ENCODE data around the gene ZSCAN21. TPM values are rescaled to one million over a fixed set of nuclear protein-coding genes. Genes with fewer than 3 reads are reported as not detected.

Gene ZSCAN21
- total RNA-seq, 1 donor from 2014 or later = 11.1 TPM

DNA sequence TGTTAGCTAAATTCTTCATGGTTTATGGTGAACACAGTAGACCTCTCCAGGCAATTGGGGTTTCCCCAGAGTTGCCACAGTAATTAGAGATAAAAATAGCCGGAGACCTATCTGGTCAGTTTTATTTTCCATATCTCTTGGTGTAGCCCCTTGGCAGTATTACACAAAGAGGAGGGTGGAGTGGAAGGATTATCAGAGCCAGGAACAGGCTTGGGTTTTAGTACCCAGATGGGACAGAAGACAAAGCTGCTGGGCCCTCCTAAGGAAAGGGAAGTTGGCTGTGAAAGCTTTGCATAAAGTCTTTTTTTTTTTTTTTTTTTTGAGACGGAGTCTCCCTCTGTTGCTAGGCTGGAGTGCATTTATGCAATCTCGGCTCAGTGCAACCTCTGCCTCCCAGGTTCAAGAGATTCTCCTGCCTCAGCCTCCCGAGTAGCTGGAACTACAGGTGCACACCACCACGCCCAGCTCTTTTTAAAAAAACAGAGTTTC lies 9.7 kb downstream of the ZSCAN21 start:
- FAIRE-seq (no peak), DNase-seq (ENCODE audit: low read depth) (no peak)
- Mint-ChIP-seq H3K4me1 (ENCODE audit: low read depth, unreplicated experiment) (no peaks in the 10 kb centered on the region), H3K4me3 (ENCODE audit: unreplicated experiment) (no peak overlapping the region), H3K27me3 (ENCODE audit: low read depth, unreplicated experiment) (no peaks in the 10 kb centered on the region), H3K9me3 (ENCODE audit: unreplicated experiment) (peaks cover 2% of the 10 kb centered on the region), H3K36me3 (ENCODE audit: low read depth, unreplicated experiment) (peaks cover 36% of the 10 kb centered on the region), H3K27ac (ENCODE audit: unreplicated experiment) (no peak overlapping the region)
- Histone ChIP-seq H2AFZ (ENCODE audit: low read depth, low read length) (no peak overlapping the region), H3K27ac (ENCODE audit: low read depth, low read length) (no peak overlapping the region), H3K9me3 (ENCODE audit: insufficient read depth, low read depth, low read length) (peaks cover 6% of the 10 kb centered on the region), H3K4me1 (ENCODE audit: insufficient read depth, low read length) (no peaks in the 10 kb centered on the region), H4K20me1 (ENCODE audit: insufficient read depth, low read length) (peaks cover 3% of the 10 kb centered on the region), H3K79me2 (ENCODE audit: insufficient read depth, low read length) (peaks cover 3% of the 10 kb centered on the region), H3K27me3 (ENCODE audit: insufficient read depth, low read length) (no peaks in the 10 kb centered on the region), H3K4me3 (ENCODE audit: insufficient read depth, low read depth, low read length) (no peak overlapping the region), H3K9ac (ENCODE audit: low read length) (no peak overlapping the region), H3K36me3 (ENCODE audit: insufficient read depth, low read length) (peaks cover 17% of the 10 kb centered on the region), H3K4me2 (ENCODE audit: low read length) (no peak overlapping the region)
- TF ChIP-seq EZH2 (IDR thresholded peaks at IDR 0.05; ENCODE audit: insufficient read depth, low read length) = no peak
- TF ChIP-seq, protein P1, sequence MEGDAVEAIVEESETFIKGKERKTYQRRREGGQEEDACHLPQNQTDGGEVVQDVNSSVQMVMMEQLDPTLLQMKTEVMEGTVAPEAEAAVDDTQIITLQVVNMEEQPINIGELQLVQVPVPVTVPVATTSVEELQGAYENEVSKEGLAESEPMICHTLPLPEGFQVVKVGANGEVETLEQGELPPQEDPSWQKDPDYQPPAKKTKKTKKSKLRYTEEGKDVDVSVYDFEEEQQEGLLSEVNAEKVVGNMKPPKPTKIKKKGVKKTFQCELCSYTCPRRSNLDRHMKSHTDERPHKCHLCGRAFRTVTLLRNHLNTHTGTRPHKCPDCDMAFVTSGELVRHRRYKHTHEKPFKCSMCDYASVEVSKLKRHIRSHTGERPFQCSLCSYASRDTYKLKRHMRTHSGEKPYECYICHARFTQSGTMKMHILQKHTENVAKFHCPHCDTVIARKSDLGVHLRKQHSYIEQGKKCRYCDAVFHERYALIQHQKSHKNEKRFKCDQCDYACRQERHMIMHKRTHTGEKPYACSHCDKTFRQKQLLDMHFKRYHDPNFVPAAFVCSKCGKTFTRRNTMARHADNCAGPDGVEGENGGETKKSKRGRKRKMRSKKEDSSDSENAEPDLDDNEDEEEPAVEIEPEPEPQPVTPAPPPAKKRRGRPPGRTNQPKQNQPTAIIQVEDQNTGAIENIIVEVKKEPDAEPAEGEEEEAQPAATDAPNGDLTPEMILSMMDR (IDR thresholded peaks at IDR 0.05; ENCODE audit: insufficient read depth, low read depth, low read length) = no peak

DNA sequence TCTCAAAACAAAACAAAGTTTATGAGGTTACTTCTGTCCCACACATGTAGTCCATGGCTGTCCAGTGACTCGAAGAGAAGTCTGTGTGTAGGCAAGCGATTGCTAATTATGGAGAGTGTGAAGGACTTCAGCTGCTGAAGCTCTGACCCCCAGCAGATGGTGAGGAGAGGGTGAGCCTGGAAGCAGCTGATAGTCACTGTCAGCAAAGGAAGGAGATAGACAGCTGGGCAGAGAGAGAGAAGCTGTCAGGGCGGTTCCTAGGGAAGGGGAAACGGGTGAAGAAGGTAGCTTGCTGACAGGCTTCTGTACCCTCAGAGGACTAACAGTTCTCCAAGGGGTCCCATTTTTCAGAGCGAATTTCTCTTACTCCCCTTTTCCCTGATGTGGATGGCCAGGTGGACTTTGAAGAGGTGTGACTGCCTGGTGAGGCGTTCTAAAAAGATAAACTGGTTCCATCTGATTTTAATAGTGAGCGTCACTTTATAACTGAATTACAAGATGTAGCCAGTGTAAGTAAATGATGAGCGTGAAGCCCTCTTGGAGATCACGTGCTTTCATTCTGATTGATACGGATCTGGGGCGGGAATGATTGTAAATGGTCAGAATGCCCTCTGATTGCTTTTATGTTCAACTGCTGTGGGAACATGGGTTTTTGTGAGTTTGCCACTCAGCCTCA lies 12.1 kb downstream of the ZSCAN21 start:
- no peak overlapping the region for H3K4me3 ChIP-seq (ENCODE audit: insufficient read depth, low read depth, low read length)
- no peaks in the 10 kb centered on the region for H3K27me3 Mint-ChIP-seq (ENCODE audit: low read depth, unreplicated experiment)
- H3K36me3 ChIP-seq (ENCODE audit: insufficient read depth, low read length) = peaks cover 28% of the 10 kb centered on the region
- no peak for TF ChIP-seq EZH2 (IDR thresholded peaks at IDR 0.05; ENCODE audit: insufficient read depth, low read length)
- TF ChIP-seq, protein P1 (IDR thresholded peaks at IDR 0.05; ENCODE audit: insufficient read depth, low read depth, low read length) = no peak
- no peak overlapping the region for H2AFZ ChIP-seq (ENCODE audit: low read depth, low read length)
- H3K36me3 Mint-ChIP-seq (ENCODE audit: low read depth, unreplicated experiment) = peaks cover 45% of the 10 kb centered on the region
- peaks cover 3% of the 10 kb centered on the region for H4K20me1 ChIP-seq (ENCODE audit: insufficient read depth, low read length)
- H3K27me3 ChIP-seq (ENCODE audit: insufficient read depth, low read length) = no peaks in the 10 kb centered on the region
- no peaks in the 10 kb centered on the region for H3K4me1 ChIP-seq (ENCODE audit: insufficient read depth, low read length)
- FAIRE-seq = no peak
- no peak overlapping the region for H3K4me3 Mint-ChIP-seq (ENCODE audit: unreplicated experiment)
- H3K9me3 Mint-ChIP-seq (ENCODE audit: unreplicated experiment) = peaks cover 4% of the 10 kb centered on the region
- no peak overlapping the region for H3K27ac Mint-ChIP-seq (ENCODE audit: unreplicated experiment)
- DNase-seq (ENCODE audit: low read depth) = no peak
- no peaks in the 10 kb centered on the region for H3K4me1 Mint-ChIP-seq (ENCODE audit: low read depth, unreplicated experiment)
- no peak overlapping the region for H3K4me2 ChIP-seq (ENCODE audit: low read length)
- H3K27ac ChIP-seq (ENCODE audit: low read depth, low read length) = no peak overlapping the region
- H3K79me2 ChIP-seq (ENCODE audit: insufficient read depth, low read length) = no peaks in the 10 kb centered on the region
- peaks cover 10% of the 10 kb centered on the region for H3K9me3 ChIP-seq (ENCODE audit: insufficient read depth, low read depth, low read length)
- no peak overlapping the region for H3K9ac ChIP-seq (ENCODE audit: low read length)

DNA sequence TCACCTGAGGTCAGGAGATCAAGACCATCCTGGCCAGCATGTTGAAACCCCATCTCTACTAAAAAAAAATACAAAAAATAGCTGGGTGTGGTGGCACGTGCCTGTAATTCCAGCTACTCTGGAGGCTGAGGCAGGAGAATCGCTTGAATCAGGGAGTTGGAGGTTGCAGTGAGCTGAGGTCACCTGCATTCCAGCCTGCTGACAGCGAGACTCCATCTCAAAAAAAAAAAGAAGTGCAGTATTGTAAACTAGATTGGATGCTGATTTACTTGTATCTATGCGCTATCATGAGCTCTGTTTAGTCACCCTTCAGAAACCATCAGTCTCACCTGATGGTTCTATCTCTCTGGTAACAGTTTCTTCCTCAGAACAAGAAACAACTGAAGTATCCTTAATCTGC lies 13.8 kb downstream of the ZSCAN21 start:
- Mint-ChIP-seq H3K9me3 (ENCODE audit: unreplicated experiment) (peaks cover 2% of the 10 kb centered on the region), H3K4me3 (ENCODE audit: unreplicated experiment) (no peak overlapping the region), H3K27ac (ENCODE audit: unreplicated experiment) (no peak overlapping the region), H3K36me3 (ENCODE audit: low read depth, unreplicated experiment) (peaks cover 43% of the 10 kb centered on the region), H3K4me1 (ENCODE audit: low read depth, unreplicated experiment) (no peaks in the 10 kb centered on the region), H3K27me3 (ENCODE audit: low read depth, unreplicated experiment) (no peaks in the 10 kb centered on the region)
- peaks cover 10% of the 10 kb centered on the region for H3K9me3 ChIP-seq (ENCODE audit: insufficient read depth, low read depth, low read length)
- H3K27ac ChIP-seq (ENCODE audit: low read depth, low read length) = no peak overlapping the region
- TF ChIP-seq, protein P1 (IDR thresholded peaks at IDR 0.05; ENCODE audit: insufficient read depth, low read depth, low read length) = no peak
- no peak for TF ChIP-seq EZH2 (IDR thresholded peaks at IDR 0.05; ENCODE audit: insufficient read depth, low read length)
- H3K36me3 ChIP-seq (ENCODE audit: insufficient read depth, low read length) = peaks cover 20% of the 10 kb centered on the region
- H3K4me3 ChIP-seq (ENCODE audit: insufficient read depth, low read depth, low read length) = no peak overlapping the region
- no peaks in the 10 kb centered on the region for H3K79me2 ChIP-seq (ENCODE audit: insufficient read depth, low read length)
- H3K9ac ChIP-seq (ENCODE audit: low read length) = no peak overlapping the region
- no peaks in the 10 kb centered on the region for H3K4me1 ChIP-seq (ENCODE audit: insufficient read depth, low read length)
- FAIRE-seq (no peak), DNase-seq (ENCODE audit: low read depth) (no peak)
- no peak overlapping the region for H3K4me2 ChIP-seq (ENCODE audit: low read length)
- H2AFZ ChIP-seq (ENCODE audit: low read depth, low read length) = no peak overlapping the region
- H4K20me1 ChIP-seq (ENCODE audit: insufficient read depth, low read length) = peaks cover 2% of the 10 kb centered on the region
- H3K27me3 ChIP-seq (ENCODE audit: insufficient read depth, low read length) = no peaks in the 10 kb centered on the region
